ENCODE data around the gene PLA2G6.
"Not testable (repeated sequence)": the region's sequence is repeated elsewhere in the genome, so short reads cannot be mapped to it uniquely, and the experiment has no call there.

Gene PLA2G6

DNA sequence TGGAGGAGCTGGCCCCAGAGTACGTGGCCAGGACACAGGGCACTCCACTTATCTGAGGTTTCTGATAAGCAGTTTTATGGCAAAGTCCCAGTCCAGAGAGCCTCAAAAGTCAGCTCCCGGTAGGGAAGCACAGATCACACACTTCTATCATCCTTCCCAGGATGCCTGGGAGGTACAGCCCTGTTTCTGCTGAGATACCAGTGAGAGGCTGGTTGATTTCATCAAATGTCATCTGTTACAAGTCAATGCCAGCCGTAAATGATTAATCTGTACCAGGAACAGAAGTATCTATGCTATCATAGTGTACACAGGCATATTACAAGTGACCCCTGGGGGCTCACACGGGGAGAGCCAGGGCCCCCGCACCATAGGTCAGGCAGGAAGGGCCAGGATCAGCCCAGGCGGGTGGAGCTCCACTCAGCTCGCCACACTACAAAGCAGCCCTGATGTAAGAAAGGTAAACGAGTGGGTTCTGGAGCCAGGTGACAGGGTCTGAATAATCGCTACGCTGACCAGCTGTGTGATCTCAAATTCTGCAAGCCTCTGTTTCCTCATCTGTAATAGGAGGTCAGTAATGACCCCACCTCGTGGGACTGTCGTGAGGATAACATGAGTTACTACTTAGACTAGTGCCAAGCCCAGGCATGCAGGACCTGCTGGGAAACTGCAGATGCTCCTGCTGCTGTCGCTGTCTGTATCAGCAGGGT lies 17.6 kb downstream of the PLA2G6 start:
- DNase-seq = no peak

DNA sequence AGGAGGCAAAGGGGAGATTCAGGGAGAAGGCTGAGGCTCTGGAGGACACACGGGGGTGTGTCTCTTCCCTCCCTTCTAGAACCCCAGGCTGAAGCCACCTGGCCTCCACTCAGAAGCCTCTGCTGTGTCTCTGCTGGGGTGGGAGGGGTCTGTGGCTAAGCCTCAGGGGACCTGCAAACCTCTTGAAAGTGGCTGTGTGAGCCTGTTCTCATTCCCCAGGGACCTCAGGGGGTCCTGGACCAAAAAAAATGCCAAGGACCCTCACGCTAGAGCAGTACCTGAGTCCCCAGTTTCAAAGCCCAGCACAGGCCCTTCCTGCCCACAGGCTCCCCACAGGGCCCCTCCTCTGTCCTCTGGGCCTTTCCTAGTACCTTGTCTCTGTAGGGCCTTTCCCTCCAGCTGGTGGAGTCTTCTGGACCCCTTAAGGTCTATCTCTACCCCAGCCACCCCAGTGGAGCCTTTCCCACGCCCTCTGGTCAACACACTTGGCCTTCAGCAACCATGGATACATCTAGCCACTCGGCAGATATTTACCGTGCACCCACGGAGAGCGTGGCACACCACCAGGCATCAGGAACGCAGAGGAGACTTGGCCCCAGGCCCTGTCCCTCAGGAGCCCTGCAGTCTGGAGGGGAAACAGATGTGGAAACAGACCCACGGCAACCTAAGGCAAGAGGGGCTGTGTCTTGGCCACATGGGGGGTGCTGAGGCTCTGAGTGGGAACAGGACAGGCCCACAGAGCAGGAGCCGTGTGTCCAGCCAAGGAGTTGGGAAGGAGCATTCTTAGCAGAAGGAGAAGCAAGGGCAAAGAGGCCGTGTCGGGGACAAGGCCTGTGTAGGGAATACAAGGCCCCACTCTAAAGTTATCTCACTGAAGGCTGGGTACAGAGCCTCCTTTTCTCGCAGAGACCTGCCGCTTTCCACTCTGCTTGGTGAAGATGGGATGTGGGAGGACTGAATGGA lies 18.5 kb downstream of the PLA2G6 start:
- DNase-seq = no peak

DNA sequence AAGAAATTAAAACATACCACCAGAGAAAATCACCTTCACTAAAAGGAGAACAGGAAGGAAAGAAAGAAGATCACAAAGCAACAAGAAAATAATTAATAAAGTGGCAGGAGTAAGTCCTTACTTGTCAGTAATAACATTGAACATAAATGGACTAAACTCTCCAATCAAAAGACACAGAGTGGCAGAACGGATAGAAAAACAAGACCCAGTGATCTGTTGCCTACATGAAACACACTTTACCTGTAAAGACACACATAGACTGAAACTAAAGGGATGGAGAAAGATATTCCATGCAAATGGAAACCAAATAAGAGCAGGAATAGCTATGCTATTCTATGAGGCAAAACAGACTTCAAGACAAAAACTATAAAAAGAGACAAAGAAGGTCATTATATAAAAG lies 25.9 kb downstream of the PLA2G6 start:
- DNase-seq = no peak

DNA sequence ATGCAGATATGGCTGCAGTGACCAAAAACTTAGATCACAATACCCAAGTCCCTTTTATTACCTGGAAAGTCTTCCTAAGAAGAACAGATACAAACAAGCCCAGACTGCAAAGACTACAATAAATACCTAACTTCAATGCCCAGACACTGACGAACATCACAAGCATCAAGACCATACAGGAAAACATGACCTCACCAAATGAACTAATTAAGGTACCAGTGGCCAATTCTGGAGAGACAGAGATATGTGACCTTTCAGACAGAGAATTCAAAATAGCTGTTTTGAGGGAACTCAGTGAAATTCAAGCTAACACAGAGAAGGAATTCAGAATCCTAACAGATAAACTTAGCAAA lies 27.1 kb downstream of the PLA2G6 start:
- DNase-seq = not testable (repeated sequence)

GRCh38 chr22:38153821-38154562 lies 27.6 kb downstream of the PLA2G6 start:
- DNase-seq = no peak

GRCh38 chr22:38151126-38151500 lies 30.5 kb downstream of the PLA2G6 start:
- no peak for DNase-seq

DNA sequence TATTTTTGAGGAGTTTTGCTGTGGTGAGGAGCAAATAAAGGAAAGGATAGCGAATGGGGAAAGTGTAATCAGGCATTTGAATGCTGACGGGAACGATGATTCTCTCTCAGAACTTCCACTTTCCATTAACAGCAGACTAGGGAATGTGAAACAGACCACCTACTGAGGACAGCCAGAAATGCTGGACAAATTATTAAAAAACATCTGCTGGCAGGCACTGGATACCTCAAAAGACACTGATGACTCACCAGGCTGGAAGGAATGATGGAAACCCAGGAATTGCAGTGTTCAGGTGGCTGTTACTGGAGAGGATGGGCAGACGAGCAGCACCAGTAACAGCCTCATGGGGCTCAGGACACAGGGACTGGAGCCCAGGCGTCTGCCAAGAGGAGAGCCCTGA lies 33.4 kb downstream of the PLA2G6 start:
- no peak for DNase-seq

DNA sequence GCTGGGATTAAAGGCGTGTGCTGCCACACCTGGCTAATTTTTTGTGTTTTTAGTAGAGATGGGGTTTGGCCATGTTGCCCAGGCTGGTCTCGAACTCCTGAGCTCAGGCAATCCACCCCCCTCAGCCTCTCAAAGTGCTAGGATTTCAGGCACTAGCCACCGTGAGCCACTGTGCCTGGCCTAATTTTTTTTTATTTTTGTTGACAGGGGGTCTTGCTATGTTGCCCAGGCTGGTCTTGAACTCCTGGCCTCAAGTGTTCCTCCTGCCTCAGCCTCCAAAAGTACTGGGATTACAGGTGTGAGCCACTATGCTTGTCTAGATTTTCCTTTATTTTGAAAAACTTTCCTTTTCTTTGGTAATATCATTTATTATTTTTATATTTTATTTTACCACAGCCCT lies 35.5 kb downstream of the PLA2G6 start:
- DNase-seq = not testable (repeated sequence)

GRCh38 chr22:38144025-38144405 lies 37.6 kb downstream of the PLA2G6 start:
- no peak for DNase-seq

DNA sequence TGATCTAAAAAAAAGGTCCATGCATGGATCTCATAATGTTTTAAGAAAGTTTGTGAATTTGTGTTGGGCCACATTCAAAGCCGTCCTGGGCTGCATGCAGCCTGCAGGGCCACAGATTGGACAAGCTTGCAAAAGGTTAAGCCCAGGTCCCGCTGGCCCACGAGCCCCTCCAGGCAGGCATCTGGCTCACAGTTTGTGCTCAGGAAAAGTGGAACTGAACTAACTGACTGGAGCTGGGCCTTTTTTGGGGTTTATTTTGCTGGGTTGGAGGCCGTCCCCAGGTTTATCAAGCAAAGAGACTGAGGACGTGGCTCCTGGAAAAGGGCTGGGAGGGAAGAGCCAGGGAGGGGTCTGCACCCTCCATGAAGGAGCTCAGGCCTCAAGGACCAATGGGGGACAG lies 39.0 kb downstream of the PLA2G6 start:
- no peak for DNase-seq

DNA sequence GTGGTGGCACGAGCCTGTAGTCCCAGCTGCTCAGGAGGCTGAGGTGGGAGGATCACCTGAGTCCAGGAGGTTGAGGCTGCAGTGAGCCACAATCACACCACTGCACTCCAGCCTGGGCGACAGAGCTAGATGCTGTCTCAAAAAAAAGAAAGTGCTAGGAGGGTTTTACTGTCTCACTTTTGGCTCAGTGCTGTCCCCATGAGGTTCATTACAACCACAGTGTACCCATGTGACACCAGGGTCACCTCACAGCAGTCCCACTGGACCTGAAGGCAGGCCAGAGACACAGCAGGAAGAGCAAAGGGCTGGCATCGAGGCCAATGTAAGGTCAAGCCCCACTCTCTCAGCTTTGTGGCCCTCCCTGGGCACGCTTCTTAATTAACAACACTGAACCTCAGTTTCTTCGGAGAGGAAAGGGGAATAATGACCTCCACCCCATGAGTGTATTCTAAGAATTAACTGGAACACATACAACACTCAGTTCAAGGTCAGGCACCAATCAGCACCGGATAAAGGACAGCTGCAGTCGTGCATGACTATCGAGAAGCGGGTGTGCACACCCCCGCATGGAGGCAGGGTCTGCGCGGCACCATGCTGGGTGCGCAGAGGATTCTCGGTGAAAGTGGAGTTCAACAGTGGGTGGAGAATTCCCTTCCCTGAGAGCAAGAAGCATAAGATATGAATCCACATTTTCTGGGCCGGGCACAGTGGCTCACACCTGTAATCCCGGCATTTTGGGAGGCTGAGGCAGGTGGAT lies 40.2 kb downstream of the PLA2G6 start:
- no peak for DNase-seq

DNA sequence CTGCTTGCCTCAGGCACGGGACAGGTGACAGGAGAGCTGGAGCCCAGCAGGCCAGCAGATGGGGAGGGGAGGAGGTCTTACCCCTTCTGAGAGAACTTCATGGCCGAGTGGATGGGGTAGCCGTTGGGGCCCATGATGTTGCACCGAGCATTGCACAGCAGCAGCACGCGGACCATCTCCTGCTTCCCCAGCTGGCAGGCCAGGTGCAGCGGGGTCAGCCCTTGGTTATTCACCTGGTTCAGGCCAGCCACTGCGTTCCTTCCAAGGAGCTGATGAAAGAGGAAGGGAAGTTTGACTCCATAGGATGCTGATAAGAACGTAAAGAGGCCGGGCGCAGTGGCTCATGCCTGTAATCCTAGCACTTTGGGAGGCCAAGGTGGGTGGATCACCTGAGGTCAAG lies 41.7 kb downstream of the PLA2G6 start:
- DNase-seq = no peak

DNA sequence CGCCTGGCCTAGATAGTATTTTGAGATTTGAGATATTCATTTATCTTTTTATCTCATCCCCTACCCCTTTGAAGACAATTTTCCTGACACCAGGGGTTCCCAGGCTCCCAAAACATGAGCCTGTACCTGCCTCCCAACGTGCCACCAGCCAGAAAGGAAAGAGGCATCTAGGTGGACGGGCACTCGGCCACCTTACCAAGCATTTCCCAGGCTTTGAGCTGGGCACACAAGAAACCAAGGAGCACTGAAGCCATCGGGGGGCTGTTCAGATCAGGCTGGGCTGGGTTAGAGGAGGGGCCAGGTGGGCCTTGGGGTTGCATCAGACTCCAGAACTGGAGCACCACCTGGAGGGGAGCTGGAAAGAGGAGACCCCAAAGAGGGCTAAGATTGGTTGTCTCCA lies 42.7 kb downstream of the PLA2G6 start:
- no peak for DNase-seq

GRCh38 chr22:38137876-38138687 lies 43.5 kb downstream of the PLA2G6 start:
- no peak for DNase-seq

DNA sequence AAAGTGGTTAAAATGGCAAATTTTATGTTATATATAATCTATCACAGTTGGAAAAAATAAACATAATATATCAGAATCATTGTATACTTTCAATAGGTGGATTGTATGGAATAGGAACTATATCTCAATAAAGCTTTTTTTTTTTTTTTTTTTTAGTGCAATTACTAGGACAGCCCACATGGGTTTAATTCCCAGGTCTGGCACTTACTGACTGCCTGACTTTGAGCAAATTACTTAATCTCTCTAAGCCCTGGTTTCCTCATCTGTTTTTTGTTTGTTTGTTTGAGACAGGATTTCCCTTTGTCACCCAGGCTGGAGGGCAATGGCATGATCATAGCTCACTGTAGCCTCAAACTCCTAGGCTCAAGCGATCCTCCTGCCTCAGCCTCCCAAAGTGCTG lies 45.0 kb downstream of the PLA2G6 start:
- DNase-seq = no peak

DNA sequence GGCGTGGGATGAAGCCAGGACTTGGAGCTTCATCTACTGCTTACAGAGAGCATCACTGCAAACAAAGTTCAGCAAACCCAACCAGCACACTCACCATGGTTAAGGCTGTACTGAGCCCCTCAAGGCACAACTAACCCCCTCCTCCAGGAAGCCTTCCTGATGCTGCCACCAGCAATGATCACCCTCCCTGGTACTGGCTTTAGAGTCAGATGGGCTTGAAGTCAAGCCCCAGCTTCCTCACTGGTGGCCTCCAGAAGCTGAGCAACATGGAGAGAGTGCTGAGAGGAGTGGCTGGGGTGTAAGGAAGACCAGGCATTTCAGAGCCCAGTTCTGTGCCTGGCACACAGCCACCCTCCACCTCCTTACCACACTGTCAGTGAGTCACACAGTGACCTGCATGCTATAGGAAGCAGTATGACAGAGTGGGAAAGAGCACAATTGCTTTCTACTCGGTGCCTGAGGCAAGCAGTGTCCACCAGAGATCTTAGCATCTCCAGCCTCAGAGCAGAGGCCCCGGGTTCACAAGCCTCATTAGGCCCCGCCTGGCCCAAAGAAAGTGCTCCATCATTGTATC lies 46.4 kb downstream of the PLA2G6 start:
- no peak for DNase-seq

DNA sequence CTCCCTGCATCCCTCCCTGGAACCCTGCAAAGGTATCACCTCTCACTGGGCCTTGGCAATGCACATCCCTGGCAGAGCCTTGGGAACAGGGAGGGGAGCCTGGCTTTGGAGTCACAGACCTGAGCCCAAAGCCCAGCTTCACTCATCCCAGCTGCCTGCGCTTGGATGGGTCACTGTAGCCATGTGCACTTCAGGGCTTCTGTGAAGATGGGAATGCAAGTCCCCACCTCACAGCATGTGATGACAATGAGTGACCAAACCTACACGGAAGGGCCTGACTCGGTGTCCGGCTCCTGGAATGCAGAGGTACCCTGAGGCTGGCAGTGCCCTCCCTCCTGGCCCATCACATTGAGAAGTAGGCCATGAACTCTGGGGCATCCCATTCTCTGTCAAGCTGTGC lies 48.3 kb downstream of the PLA2G6 start:
- DNase-seq = no peak

GRCh38 chr22:38132794-38133193 lies 48.8 kb downstream of the PLA2G6 start:
- DNase-seq = no peak

GRCh38 chr22:38132136-38132535 lies 49.5 kb downstream of the PLA2G6 start:
- DNase-seq = no peak

GRCh38 chr22:38131399-38131798 lies 50.2 kb downstream of the PLA2G6 start:
- no peak for DNase-seq

DNA sequence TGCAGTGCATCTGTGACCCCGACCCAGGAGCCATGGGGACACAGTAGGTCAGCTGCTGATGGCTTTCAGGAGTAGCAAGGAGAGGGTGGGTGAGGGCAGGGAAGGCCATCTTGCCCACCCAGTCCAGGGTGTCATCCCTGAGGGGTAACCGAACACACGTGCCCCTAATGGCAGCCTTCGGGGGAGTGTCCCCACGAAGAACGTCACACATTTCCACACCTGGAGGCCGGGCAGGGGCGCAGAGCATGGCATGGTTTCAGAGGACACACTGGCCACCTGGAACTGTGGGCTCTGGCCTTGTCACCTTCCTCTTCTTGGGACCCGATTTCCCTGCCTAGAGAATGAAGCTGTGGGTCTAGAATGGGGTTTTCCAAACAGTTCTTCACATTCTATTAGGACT lies 51.8 kb downstream of the PLA2G6 start:
- no peak for DNase-seq

DNA sequence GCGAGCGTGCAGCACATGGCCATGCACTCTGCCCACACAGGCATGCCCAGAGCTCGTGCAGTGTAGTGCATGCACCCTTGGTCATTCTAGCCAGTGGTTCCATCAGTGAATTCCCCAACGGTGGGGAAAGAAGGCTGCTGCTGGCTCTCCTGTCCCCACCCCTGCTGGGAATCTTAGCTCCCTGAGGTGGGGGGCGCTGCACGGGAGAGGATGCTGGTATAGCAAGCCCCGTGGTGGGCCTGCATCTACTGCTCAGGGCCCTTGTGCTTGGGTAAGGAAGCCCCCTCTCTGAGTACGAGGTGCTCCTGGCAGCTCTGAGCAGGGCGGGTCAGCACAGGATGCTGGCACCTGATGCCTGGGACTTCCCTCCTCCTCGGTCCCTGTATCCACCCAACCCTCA lies 52.6 kb downstream of the PLA2G6 start:
- DNase-seq = no peak
